Gastroesophageal sphincter (tissue), 3 donors: ENCODE data around the gene TGM3.

Source experiments
- POLR2A ChIP-seq, 2 donors: fragments of 450-650 bp; IDR thresholded peaks; one replicate each; pipeline ENCODE4 v1.6.1; 2017; ENCODE audit warnings: antibody characterized with exemption in 2 of 2, mild to moderate bottlenecking in 2 of 2, moderate library complexity in 1 of 2
- TF ChIP-seq, protein P1 (sequence below), 4 experiments: fragments of 200-600 bp in 2 of 4; fragments of 450-650 bp in 2 of 4; sonication (generic) in 1 of 4; IDR thresholded peaks; one replicate each; pipeline ENCODE4 v1.5.1; 2017 to 2019; ENCODE audit warnings: antibody characterized with exemption in 4 of 4, mild to moderate bottlenecking in 2 of 4, moderate library complexity in 2 of 4

DNA sequence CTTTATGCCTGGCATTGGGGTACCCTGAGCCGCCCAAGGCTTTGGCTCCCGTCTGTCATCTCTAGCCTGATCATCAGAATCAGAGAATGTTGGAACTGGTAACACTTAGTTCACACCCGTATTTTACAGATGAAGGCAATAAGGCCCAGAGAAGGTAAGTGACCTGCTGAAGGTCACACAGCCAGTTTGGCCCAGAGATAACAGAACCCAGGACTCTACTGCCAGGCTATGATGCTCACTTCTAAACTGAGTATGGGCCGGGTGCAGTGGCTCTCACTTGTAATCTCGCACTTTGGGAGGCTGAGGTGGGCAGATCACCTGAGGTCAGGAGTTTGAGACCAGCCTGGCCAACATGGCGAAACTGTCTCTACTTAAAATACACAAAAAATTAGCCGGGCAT is 83.1 kb downstream of the TGM3 start:
- TF ChIP-seq POLR2A (IDR thresholded peaks at IDR 0.05), result no peak
- TF ChIP-seq, protein P1, sequence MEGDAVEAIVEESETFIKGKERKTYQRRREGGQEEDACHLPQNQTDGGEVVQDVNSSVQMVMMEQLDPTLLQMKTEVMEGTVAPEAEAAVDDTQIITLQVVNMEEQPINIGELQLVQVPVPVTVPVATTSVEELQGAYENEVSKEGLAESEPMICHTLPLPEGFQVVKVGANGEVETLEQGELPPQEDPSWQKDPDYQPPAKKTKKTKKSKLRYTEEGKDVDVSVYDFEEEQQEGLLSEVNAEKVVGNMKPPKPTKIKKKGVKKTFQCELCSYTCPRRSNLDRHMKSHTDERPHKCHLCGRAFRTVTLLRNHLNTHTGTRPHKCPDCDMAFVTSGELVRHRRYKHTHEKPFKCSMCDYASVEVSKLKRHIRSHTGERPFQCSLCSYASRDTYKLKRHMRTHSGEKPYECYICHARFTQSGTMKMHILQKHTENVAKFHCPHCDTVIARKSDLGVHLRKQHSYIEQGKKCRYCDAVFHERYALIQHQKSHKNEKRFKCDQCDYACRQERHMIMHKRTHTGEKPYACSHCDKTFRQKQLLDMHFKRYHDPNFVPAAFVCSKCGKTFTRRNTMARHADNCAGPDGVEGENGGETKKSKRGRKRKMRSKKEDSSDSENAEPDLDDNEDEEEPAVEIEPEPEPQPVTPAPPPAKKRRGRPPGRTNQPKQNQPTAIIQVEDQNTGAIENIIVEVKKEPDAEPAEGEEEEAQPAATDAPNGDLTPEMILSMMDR (IDR thresholded peaks at IDR 0.05), result no peak
